ENCODE results near the gene AKAP13. TPM values are rescaled to one million over a fixed set of nuclear protein-coding genes. Genes with fewer than 3 reads are reported as not detected.
"Not testable (repeated sequence)": the region's sequence is repeated elsewhere in the genome, so short reads cannot be mapped to it uniquely, and the experiment has no call there.

The AKAP13 gene, protein sequence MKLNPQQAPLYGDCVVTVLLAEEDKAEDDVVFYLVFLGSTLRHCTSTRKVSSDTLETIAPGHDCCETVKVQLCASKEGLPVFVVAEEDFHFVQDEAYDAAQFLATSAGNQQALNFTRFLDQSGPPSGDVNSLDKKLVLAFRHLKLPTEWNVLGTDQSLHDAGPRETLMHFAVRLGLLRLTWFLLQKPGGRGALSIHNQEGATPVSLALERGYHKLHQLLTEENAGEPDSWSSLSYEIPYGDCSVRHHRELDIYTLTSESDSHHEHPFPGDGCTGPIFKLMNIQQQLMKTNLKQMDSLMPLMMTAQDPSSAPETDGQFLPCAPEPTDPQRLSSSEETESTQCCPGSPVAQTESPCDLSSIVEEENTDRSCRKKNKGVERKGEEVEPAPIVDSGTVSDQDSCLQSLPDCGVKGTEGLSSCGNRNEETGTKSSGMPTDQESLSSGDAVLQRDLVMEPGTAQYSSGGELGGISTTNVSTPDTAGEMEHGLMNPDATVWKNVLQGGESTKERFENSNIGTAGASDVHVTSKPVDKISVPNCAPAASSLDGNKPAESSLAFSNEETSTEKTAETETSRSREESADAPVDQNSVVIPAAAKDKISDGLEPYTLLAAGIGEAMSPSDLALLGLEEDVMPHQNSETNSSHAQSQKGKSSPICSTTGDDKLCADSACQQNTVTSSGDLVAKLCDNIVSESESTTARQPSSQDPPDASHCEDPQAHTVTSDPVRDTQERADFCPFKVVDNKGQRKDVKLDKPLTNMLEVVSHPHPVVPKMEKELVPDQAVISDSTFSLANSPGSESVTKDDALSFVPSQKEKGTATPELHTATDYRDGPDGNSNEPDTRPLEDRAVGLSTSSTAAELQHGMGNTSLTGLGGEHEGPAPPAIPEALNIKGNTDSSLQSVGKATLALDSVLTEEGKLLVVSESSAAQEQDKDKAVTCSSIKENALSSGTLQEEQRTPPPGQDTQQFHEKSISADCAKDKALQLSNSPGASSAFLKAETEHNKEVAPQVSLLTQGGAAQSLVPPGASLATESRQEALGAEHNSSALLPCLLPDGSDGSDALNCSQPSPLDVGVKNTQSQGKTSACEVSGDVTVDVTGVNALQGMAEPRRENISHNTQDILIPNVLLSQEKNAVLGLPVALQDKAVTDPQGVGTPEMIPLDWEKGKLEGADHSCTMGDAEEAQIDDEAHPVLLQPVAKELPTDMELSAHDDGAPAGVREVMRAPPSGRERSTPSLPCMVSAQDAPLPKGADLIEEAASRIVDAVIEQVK (N-terminal part only)
- 152 TPM for polyA plus RNA-seq

DNA sequence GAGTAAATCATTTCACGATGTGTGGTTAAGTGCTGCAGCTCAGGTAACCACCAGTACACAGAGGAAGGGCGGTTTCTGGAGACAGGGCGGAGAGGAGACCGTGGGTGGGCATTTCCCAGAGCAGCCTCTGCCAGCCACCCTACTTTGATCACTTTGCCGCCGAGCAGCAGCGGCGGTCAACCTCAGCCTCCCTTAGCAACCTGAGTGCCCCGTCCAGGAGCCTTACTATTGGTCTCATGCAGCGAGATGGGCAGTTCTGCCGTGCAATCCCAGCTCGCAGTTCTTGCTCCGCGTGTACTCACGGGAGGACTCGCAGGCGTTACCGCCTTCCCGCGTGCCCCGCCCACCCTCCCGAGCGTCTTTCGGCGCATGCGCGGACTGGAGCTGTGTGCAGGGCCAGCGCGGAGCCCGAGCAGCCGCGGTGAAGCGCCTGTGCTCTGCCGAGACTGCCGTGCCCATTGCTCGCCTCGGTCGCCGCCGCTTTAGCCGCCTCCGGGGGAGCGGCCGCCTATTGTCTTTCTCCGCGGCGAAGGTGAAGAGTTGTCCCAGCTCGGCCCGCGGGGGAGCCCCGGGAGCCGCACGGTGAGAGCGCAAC lies at the start of gene AKAP13:
AKAP13 (plus strand) TSS at position 387 of the 595 bp plus-strand sequence. CDS start 105,118 bp downstream, outside the sequence.
- peaks cover 25 to 38% (median 36%) of the 10 kb centered on the region in 3 donors for H3K4me1 Mint-ChIP-seq
- peaks cover 1% of the 10 kb centered on the region for H3K36me3 Mint-ChIP-seq
- peaks cover 4% of the 10 kb centered on the region for H3K27me3 Mint-ChIP-seq
- H3K4me3 Mint-ChIP-seq, result peak within 1 kb of the TSS; percentile 85 to 97 (median 94)
- no peaks in the 10 kb centered on the region for H3K9me3 Mint-ChIP-seq
- H3K27ac Mint-ChIP-seq, result peak within 1 kb of the TSS; percentile 92 to 97 (median 94)

DNA sequence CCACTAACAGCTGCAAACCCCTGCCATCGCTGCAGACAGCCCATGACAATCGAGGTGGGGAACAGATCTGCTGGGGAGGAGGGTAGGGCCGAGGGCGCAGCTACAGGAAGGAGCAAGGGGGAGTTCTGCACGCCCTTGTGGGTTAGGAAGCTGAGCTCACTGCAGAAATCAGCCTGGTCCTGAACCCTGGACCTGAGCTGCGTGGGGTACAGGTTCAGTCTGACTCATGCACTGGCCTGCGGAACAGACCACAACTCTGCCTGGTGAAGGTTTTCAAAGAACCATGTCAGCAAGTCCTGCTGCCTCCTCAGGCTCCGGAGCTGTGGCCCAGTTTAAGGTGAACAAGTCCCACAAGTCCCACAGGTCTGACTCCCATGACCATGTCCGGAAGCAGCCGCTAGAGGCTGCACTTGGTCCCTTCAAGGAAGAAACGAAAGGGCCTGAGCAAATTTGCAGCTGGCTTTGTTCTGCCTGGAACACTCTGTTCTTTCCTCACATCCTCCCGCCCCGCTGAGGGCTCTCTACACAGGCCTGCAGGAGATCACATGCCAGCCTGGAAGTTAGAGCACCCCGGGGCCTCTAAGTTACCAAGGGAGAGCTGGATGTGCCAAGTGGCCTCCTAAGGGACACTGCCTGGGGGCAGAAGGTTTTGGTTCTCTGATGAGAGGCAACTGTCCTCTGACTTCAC lies 49.4 kb upstream of the AKAP13 start:
- no peaks in the 10 kb centered on the region for H3K36me3 Mint-ChIP-seq
- peak overlapping the region; percentile 93 to 99 (median 98) for H3K27ac Mint-ChIP-seq
- no peaks in the 10 kb centered on the region for H3K9me3 Mint-ChIP-seq
- H3K27me3 Mint-ChIP-seq, result no peaks in the 10 kb centered on the region
- H3K4me1 Mint-ChIP-seq, result peaks cover 49 to 61% (median 55%) of the 10 kb centered on the region in 3 donors
- peak overlapping the region; percentile 89 to 97 (median 92) for H3K4me3 Mint-ChIP-seq

DNA sequence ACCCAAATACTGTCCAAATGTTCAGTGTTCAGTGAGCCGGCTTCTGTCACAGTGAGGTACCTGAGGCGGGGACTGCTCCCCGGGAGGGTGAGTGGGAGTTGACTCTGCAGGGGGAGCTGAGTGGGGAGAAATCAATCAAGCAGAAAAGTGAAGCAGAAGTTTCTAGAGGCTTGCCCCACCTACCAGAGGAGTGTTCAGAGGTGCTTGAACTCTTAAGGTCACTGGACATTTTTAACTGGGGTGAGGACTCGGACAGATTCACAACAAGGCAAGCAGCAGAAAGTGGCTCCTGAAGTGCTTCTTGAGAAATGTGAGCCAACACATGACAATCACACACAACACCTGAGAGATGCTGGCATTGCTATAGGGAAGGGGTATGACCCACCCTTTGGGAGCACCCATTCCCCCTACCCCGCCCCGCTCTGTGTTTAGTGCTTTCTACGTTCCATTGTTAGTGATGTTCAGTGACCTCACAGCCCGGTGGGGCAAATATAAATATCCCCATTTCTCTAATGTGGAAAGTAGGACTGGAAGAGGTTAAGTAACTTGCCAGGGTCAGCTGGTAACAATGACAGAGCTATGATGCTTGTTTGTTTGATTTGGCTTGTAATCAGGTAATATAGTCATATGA lies 48.6 kb upstream of the AKAP13 start:
- no peaks in the 10 kb centered on the region for H3K36me3 Mint-ChIP-seq
- H3K9me3 Mint-ChIP-seq, result no peaks in the 10 kb centered on the region
- H3K27ac Mint-ChIP-seq, result peak overlapping the region; percentile 93 to 99 (median 98)
- H3K4me1 Mint-ChIP-seq, result peaks cover 48 to 53% (median 49%) of the 10 kb centered on the region in 3 donors
- no peaks in the 10 kb centered on the region for H3K27me3 Mint-ChIP-seq
- peak overlapping the region; percentile 89 to 97 (median 92) for H3K4me3 Mint-ChIP-seq

DNA sequence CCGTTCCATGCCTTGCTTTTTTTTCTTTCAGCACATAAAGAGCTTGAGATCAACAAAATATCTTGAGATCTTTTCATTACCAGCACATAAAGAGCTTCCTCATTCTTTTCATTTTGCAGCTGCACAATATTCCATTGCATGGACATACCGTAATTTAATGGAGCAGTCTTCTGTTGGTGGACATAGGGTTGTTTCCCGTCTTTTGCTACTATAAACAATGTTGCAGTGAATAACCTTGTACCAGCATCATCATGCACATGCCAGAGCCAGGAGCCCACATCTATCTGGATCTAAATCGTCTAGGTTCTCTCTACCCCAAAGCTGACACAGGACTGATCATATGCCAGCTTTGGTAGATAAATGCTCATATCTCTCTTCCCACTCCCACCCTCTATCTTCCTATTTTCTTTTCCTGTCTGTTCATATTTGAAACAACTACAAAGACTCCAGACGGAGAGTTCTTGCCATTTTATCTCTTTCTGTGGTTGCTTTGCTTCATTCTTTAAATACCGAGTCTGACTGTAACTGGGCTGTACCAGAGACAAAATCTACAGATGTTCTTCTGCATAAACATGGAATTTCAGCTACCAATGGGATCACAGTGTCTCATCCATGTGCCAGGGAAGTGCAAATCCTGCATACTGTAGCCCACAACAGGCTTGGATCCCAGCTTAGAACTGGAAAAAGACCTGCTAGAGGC lies 47.1 kb upstream of the AKAP13 start:
- Mint-ChIP-seq H3K4me1 (peaks cover 37 to 45% (median 42%) of the 10 kb centered on the region in 3 donors), H3K36me3 (no peaks in the 10 kb centered on the region), H3K4me3 (peak overlapping the region in 2 of 4 donors; percentile 9 to 65), H3K27ac (peak overlapping the region; percentile 43 to 75 (median 48)), H3K9me3 (no peaks in the 10 kb centered on the region), H3K27me3 (no peaks in the 10 kb centered on the region)

DNA sequence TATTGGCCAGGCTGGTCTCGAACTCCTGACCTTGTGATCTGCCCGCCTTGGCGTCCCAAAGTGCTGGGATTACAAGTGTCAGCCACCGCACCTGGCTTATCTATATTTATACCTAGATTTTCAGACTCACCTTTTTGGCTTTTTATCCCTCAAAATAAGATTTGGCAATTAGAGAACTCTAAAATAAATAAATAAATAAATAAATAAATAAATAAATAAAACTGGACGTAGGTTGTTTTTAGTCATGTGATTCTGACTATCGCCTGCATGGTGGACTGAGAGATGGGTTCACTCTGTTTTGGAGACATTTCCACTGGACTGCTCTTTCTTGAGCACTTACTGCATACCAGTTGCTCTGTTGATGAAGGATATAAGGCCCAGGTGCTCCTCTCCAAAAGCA lies 46.2 kb upstream of the AKAP13 start:
- H3K4me1 Mint-ChIP-seq, result peaks cover 30 to 37% (median 36%) of the 10 kb centered on the region in 3 donors
- H3K36me3 Mint-ChIP-seq, result no peaks in the 10 kb centered on the region
- no peaks in the 10 kb centered on the region for H3K9me3 Mint-ChIP-seq
- no peak overlapping the region for H3K4me3 Mint-ChIP-seq
- H3K27ac Mint-ChIP-seq, result no peak overlapping the region
- no peaks in the 10 kb centered on the region for H3K27me3 Mint-ChIP-seq

DNA sequence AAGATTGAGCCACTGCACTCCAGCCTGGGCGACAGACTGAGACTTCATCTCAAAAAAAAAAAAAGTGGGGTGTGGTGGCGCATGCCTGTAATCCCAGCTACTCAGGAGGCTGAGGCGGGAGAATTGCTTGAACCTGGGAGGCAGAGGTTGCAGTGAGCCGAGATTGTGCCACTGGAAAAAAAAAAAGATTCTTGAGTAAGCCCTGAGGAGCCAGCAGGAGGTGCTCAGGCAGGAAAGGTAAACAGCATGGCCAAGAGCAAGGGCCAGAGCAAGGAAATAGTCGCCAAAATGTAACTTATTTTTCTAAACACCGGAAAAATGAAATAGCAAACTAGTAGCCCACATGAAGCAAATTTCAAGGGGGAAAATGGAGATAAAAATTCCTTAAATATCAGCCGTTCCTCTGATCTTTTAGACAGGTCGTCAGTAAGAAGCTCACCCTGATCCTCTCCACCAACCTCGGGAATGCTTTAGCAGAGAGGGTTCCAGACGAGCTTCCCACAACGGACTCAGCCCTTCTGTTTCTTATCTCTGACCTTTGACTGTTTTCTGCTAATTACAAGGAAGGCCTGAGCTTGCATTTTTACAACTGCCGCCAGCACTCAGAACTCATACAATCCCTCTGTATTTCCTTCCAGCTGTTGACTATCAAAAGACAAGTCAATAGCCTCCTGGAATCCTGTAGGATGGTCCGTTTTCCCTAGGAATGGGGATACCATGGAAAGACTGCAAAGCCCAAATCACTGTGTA lies 45.0 kb upstream of the AKAP13 start:
- peaks cover 24 to 28% (median 25%) of the 10 kb centered on the region in 3 donors for H3K4me1 Mint-ChIP-seq
- no peaks in the 10 kb centered on the region for H3K27me3 Mint-ChIP-seq
- no peak overlapping the region for H3K27ac Mint-ChIP-seq
- no peaks in the 10 kb centered on the region for H3K9me3 Mint-ChIP-seq
- H3K4me3 Mint-ChIP-seq, result no peak overlapping the region
- H3K36me3 Mint-ChIP-seq, result no peaks in the 10 kb centered on the region

DNA sequence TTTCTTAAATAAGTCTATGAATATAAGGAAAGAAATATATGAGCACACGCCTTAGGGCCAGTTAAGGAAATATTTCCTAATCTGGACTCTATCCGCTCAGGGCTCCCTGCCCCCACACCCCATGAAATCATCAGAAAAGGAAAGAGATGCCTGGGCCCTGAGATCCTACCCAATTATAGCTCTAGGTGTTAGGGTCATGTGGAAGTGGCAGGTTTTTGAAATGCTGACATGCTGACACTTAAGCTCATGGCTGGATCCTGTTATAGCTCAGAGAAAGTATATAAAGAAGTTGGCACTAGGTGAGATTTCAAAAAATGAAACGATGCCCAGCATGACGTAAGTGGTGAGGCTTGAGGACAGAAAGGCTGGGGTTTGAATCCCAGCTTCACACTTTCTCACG lies 43.5 kb upstream of the AKAP13 start:
- H3K36me3 Mint-ChIP-seq, result no peaks in the 10 kb centered on the region
- H3K4me1 Mint-ChIP-seq, result peaks cover 9 to 13% (median 10%) of the 10 kb centered on the region in 3 donors
- H3K27ac Mint-ChIP-seq, result no peak overlapping the region
- no peak overlapping the region for H3K4me3 Mint-ChIP-seq
- no peaks in the 10 kb centered on the region for H3K27me3 Mint-ChIP-seq
- no peaks in the 10 kb centered on the region for H3K9me3 Mint-ChIP-seq

DNA sequence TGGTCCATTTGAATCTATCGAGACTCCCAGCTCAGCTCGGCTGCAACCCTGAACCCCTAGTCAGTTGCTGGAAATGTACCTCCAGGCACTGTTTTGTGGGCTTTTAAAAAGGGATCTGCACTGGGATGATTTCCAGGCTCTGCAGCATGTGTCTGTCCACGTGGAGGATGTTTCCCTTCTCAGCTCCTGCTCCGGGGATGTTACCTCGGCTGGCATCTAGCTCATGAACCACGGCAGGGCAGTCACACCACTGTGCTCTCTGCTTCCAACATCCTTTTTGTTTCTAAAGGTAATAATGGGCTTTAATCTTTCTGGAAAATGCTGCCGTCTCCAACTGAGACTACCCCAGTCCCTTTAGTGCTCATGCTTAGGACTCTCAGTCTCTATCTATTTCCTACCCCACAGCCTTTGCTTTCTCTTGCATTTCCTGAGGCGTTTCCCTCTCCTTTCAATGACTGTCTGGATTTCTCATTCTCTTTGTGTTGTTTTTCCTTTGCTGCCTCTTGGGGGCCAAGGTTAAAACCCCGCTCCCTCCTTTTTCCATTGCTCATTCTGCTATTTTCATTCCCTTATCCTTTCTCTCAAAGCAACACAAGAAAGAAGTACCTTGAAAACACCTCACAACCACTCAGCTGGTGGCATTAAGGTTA lies 42.9 kb upstream of the AKAP13 start:
- no peak overlapping the region for H3K27ac Mint-ChIP-seq
- H3K4me1 Mint-ChIP-seq, result peaks cover 7 to 8% (median 7%) of the 10 kb centered on the region in 3 donors
- no peaks in the 10 kb centered on the region for H3K27me3 Mint-ChIP-seq
- no peaks in the 10 kb centered on the region for H3K36me3 Mint-ChIP-seq
- H3K4me3 Mint-ChIP-seq, result no peak overlapping the region
- H3K9me3 Mint-ChIP-seq, result no peaks in the 10 kb centered on the region

DNA sequence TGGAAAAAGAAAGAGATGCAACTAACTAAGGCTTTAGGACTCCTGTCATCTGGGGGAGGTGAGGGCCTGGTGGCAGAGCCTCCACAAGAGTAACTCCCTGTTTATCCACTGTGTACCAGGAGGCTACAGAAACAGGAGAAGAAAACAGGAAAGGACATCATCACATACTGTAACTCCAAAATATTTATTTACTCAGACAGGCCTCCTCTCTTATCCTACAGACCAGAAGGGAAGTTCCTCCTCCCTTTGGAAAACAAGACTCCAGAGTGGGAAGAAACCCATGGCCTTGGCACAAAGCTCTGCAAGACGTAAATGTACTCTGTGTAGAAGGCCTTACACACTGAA lies 40.1 kb upstream of the AKAP13 start:
- Mint-ChIP-seq H3K36me3 (no peaks in the 10 kb centered on the region), H3K4me3 (no peak overlapping the region), H3K4me1 (peaks cover 0 to 6% (median 4%) of the 10 kb centered on the region in 3 donors), H3K9me3 (no peaks in the 10 kb centered on the region), H3K27me3 (no peaks in the 10 kb centered on the region), H3K27ac (no peak overlapping the region)

DNA sequence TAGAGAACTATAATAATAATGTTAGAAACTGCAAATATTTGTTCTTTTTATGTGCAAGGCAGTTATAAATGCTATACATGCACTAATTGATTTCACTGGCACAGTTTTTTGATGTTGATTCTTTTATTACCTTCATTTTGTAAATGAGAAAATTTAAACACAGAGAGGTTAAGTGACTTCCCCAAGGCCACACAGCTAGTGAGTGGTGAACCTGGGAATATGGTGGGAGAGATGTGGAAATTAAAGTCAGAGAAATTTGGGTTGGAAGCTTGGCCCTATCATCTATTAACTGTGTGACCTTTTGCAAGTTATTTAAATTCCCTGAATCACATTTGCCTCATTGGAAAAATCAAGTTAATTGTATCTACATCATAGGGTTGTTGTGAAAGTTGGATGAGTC lies 39.6 kb upstream of the AKAP13 start:
- H3K36me3 Mint-ChIP-seq, result no peaks in the 10 kb centered on the region
- peaks cover 0 to 6% (median 6%) of the 10 kb centered on the region in 3 donors for H3K4me1 Mint-ChIP-seq
- H3K27ac Mint-ChIP-seq, result no peak overlapping the region
- H3K27me3 Mint-ChIP-seq, result no peaks in the 10 kb centered on the region
- H3K9me3 Mint-ChIP-seq, result no peaks in the 10 kb centered on the region
- no peak overlapping the region for H3K4me3 Mint-ChIP-seq

DNA sequence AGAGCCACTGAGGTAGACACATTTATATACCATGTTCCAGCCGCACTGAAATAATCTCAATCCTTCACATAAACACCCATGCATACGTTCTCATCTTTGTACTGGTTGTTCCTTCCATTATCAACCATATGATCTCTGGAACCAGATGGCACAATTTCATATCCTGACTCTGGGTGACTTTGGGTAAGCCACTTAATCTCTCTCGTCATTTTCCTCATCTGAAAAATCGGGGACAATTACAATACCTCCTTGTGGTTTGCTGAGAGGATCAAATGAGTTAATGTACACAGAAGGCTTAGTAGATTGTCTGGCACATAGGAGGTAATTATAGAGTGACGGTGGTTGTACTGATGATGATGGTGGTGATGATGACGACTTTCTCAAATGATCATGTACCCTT lies 38.2 kb upstream of the AKAP13 start:
- H3K4me3 Mint-ChIP-seq, result peak overlapping the region in 1 of 4 donors; percentile 23
- H3K36me3 Mint-ChIP-seq, H3K27ac Mint-ChIP-seq, H3K9me3 Mint-ChIP-seq, H3K4me1 Mint-ChIP-seq, H3K27me3 Mint-ChIP-seq: not testable (repeated sequence)

DNA sequence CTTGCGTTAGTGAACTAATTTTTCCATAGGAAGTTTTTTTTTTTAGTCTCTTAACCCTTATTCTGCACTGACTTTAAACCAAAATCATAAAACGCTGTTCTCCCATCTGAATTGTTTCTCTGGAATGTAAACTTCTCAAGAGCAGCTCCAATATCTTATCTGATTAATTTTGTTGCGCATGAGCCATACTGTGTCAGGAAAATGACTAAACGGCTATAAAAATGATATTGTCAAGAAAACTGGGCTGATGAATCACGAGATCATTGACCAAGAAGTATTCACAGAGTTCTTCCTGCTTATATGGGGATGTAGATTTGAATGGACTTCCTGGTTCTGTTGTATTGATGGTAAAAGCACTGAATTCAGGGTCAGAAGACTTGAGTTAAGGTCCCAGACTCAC lies 37.0 kb upstream of the AKAP13 start:
- not testable (repeated sequence) for H3K9me3 Mint-ChIP-seq, H3K36me3 Mint-ChIP-seq, H3K27ac Mint-ChIP-seq, H3K4me1 Mint-ChIP-seq, H3K27me3 Mint-ChIP-seq
- H3K4me3 Mint-ChIP-seq, result peak overlapping the region in 1 of 4 donors; percentile 28
